GM12801 (cell line): ENCODE measurements around the gene CBL.

Experiments used
- CTCF ChIP-seq: IDR thresholded peaks from one replicate; pipeline ENCODE4 v1.5.1; 2011; ENCODE audit warnings: control low read depth; ENCODE audit not compliant: insufficient read length; ENCODE audit errors: extremely low read depth

CBL gene

GRCh38 chr11:119343726-119344125, 137.6 kb downstream of the CBL start:
- TF ChIP-seq CTCF: no peak

GRCh38 chr11:119344291-119345010, 138.3 kb downstream of the CBL start:
- no peak for TF ChIP-seq CTCF

- TF ChIP-seq CTCF: no peak
Observed at GRCh38 chr11:119345685-119346084, 139.5 kb downstream of the CBL start.

- no peak for TF ChIP-seq CTCF
Observed at GRCh38 chr11:119346605-119347004, 140.5 kb downstream of the CBL start, which contains the start of gene MFRP. Gene MFRP, minus strand, starts transcription at chr11:119346705. Its CDS starts 192 bp downstream, at chr11:119346513.

- no peak for TF ChIP-seq CTCF
Observed at GRCh38 chr11:119347242-119347641, 141.1 kb downstream of the CBL start.

- no peak for TF ChIP-seq CTCF
Observed at GRCh38 chr11:119347940-119348605, 141.9 kb downstream of the CBL start.

GRCh38 chr11:119350302-119350701, 144.2 kb downstream of the CBL start:
- TF ChIP-seq CTCF: no peak
